ENCODE results near the gene PIM3. TPM values are rescaled to one million over a fixed set of nuclear protein-coding genes. Genes with fewer than 3 reads are reported as not detected.

The PIM3 gene
- total RNA-seq, 4 donors from 2014 or later, result 103 to 202 (median 143) TPM

- WGBS, result 70% methylated on average over 4 of the region's 4 CpGs
- DNase-seq (ENCODE audit: low spot score in 2 of 2), result no peak
- Histone ChIP-seq H3K27ac (no peak overlapping the region), H3K27me3 (peaks cover 27% of the 10 kb centered on the region), H3K4me3 (no peak overlapping the region), H3K4me1 (peaks cover 1% of the 10 kb centered on the region), H3K9me3 (no peaks in the 10 kb centered on the region), H3K36me3 (no peaks in the 10 kb centered on the region)
- TF ChIP-seq POLR2A (IDR thresholded peaks at IDR 0.05) (no peak), CTCF (IDR thresholded peaks at IDR 0.05) (no peak), POLR2AphosphoS5 (IDR thresholded peaks at IDR 0.05) (no peak), EP300 (IDR thresholded peaks at IDR 0.05) (no peak)
Measured at GRCh38 chr22:50004918-50005317, 44.3 kb downstream of the PIM3 start.

GRCh38 chr22:50007057-50007511 is 46.5 kb downstream of the PIM3 start:
- H3K27ac ChIP-seq, result no peak overlapping the region
- no peak for TF ChIP-seq CTCF (IDR thresholded peaks at IDR 0.05)
- no peak for TF ChIP-seq POLR2A (IDR thresholded peaks at IDR 0.05)
- no peak for TF ChIP-seq POLR2AphosphoS5 (IDR thresholded peaks at IDR 0.05)
- no peak for TF ChIP-seq EP300 (IDR thresholded peaks at IDR 0.05)

GRCh38 chr22:50008151-50009040 is 47.8 kb downstream of the PIM3 start:
- Histone ChIP-seq H3K27ac (peak overlapping the region; percentile 29), H3K27me3 (peaks cover 46% of the 10 kb centered on the region), H3K4me1 (peaks cover 21% of the 10 kb centered on the region), H3K9me3 (no peaks in the 10 kb centered on the region), H3K4me3 (no peak overlapping the region), H3K36me3 (no peaks in the 10 kb centered on the region)
- no peak for TF ChIP-seq CTCF (IDR thresholded peaks at IDR 0.05)
- no peak for TF ChIP-seq POLR2AphosphoS5 (IDR thresholded peaks at IDR 0.05)
- no peak for TF ChIP-seq POLR2A (IDR thresholded peaks at IDR 0.05)
- TF ChIP-seq EP300 (IDR thresholded peaks at IDR 0.05), result no peak
- peak in 1 of 2 donors; percentile 52 for DNase-seq (ENCODE audit: low spot score in 2 of 2)
- 84% methylated on average over 18 of the region's 24 CpGs for WGBS

More at GRCh38 chr22:50007057-50007511, 46.5 kb downstream of the PIM3 start:
- Histone ChIP-seq H3K27me3 (peaks cover 38% of the 10 kb centered on the region), H3K9me3 (no peaks in the 10 kb centered on the region), H3K36me3 (no peaks in the 10 kb centered on the region), H3K4me1 (peaks cover 16% of the 10 kb centered on the region), H3K4me3 (no peak overlapping the region)
- no peak for DNase-seq (ENCODE audit: low spot score in 2 of 2)
- 65% methylated on average over 3 of the region's 3 CpGs for WGBS

- H3K4me1 ChIP-seq, result peaks cover 21% of the 10 kb centered on the region
- peaks cover 55% of the 10 kb centered on the region for H3K27me3 ChIP-seq
- no peaks in the 10 kb centered on the region for H3K9me3 ChIP-seq
- DNase-seq (ENCODE audit: low spot score in 2 of 2), result peak in 1 of 2 donors; percentile 73
- no peak for TF ChIP-seq CTCF (IDR thresholded peaks at IDR 0.05)
- no peak for TF ChIP-seq EP300 (IDR thresholded peaks at IDR 0.05)
- no peak for TF ChIP-seq POLR2A (IDR thresholded peaks at IDR 0.05)
- TF ChIP-seq POLR2AphosphoS5 (IDR thresholded peaks at IDR 0.05), result no peak
- 86% methylated on average over 9 of the region's 16 CpGs for WGBS
- H3K36me3 ChIP-seq, result no peaks in the 10 kb centered on the region
- H3K27ac ChIP-seq, result no peak overlapping the region
- H3K4me3 ChIP-seq, result no peak overlapping the region
Measured at GRCh38 chr22:50009251-50009650, 48.7 kb downstream of the PIM3 start.

Data from suprapubic skin (tissue), 4 donors.